ENCODE data around the gene SLX4.

Gene SLX4

DNA sequence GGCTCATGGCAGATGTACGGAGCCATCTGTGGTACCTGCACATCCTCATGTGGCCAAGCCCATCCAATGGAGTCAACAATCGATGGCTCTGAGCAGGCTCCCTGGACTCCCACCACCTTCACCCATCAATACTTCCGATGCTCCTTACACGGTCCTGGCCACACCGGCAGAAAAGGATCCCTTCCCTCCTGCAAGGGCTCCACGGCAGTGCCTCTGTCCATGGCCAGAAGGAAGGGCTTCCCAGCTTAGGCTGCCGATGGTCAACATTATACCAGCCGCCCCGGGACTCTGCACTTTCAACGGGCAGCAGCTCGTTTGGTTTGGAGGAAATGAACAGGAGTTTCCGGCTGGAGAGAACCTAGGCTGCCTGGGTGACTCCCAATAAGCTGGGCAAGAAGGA, 13.2 kb downstream of the SLX4 start:
- no peak for DNase-seq (ENCODE audit: low read depth)

DNA sequence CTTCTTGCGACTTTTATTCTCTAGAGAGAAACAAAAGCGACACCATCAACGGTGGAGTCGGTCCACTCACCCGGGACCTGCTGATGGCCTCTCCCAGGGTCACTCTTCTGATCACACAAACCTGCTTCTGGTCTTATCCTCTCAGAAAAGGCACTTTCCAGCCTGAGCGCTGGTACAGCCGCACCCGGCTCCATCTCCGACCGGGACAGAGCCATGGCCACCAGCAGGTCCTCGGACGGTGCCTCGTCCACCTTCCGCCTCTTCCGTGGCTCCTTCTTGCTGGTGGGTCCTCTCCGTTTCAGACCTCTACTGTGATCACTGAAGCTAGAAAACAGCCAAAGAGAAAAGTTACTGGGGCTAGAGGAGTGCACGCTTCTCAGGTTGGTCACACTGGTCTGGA, 13.7 kb downstream of the SLX4 start:
- no peak for DNase-seq (ENCODE audit: low read depth)

DNA sequence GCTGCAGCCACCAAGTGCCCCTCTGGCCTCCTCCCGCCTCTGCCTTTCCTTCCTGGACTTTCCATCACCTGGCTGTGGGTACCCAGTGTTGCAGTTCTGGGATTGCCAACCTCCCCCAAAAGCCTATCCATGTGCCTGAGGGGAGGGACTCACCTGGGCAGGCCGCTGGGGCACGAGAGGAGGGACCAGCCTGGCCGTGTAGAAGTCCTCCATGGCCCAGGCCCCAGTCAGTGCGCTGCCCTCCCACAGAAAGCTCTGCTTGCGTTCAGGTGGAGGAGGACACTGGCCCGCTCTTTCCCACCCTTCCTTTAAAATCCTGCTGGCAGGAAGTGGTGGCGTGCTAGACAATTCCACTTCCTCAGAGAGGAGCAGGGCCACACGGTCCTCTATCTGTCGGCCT, 14.2 kb downstream of the SLX4 start:
- DNase-seq (ENCODE audit: low read depth) = no peak

DNA sequence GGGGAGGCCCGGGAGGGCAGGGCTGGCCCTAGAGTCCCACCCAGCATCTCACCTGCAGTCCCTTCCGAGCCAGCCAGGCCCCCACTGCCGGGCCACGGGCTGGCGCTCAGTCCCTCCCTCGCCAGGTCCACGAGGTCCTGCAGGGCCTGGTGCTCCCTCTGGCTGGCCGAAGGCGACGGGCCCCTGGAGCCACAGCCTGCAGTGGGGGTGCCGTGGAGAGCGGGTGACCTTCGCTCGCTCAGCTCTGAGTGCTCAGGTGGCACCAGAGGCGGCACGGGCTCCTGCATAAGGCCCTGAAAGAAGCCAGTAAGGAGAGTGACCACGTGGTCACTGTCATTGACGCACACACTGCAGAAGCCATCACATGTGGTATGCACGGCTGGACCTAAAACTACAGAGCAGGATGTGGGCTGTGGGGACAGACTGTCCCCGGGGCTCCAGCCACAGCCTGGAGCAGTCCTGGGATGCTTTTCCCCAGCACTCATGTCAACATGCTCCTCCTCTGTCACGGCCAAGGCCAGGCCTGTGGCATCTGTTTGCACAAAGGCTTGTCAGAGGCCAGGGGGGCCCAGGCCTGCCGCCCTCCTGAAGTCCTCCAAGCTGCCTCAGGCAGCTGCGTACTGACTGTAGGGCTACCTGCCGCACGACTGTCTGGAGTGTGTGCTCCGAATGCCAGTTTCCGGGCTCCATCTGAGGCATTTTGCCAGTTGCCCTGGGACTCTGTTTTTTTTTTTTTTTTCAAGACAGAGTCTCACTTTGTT, 15.1 kb downstream of the SLX4 start:
- no peak for DNase-seq (ENCODE audit: low read depth)

- no peak for DNase-seq (ENCODE audit: low read depth)
These were observed 15.8 kb downstream of the SLX4 start for GRCh38 chr16:3595521-3596021.

DNA sequence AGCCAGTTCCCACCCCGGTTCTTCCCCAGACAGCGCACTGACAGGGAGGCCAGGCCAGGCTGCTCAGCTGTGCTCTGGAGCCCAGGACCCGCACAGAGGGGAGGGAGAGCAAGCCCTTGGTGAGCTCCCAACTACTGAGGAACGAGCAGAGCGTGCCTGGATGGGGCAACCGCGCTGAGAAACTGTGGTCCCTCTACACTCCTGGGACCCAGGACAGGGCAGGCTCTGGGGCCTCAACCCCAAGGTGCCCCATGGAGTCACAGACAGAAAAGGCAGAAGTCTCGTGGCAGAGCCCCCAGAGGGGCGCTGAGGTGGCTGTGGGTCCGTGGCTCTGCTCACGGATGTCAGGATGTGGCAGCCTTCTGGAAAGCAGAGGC, 16.3 kb downstream of the SLX4 start:
- no peak for DNase-seq (ENCODE audit: low read depth)

DNA sequence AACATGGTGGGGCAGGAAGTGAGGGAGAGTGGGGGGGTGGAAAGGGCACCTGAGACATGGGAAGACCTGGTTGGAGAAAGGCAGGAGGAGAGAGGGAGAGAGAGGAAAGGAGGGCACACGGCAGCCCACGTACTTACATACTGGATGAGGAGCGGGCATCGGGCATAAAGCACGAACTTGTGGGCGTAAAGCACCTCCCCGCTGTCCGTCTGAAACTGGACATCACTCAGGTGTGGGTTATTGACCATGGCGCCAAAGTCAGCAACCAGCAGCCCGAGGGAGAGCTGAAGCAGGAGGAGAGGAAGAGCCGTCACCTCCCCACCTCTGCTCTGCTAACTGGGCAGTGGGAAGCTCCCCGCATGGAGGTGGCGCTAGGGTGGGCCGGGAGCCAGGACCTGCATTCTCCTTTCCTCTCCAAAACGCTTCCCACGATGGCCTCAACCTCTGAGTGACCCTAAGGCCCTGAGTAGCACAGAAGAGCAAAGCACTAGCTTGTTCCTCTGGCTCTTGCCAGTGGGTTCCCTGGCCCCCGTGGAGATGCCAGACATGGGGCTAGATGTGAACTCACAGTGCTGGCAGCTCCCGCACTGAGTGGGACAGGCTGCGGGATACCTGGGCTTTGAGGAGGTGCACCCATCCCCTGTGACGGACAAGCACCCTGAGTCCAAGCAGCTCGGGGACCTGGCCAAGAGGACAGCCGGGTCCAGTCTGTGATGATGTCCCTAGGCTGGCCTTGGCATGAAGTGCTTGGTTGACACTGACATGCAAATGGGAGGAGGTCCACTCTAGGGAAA, 16.9 kb downstream of the SLX4 start:
- no peak for DNase-seq (ENCODE audit: low read depth)

GRCh38 chr16:3592559-3592958, 18.8 kb downstream of the SLX4 start:
- no peak for DNase-seq (ENCODE audit: low read depth)

DNA sequence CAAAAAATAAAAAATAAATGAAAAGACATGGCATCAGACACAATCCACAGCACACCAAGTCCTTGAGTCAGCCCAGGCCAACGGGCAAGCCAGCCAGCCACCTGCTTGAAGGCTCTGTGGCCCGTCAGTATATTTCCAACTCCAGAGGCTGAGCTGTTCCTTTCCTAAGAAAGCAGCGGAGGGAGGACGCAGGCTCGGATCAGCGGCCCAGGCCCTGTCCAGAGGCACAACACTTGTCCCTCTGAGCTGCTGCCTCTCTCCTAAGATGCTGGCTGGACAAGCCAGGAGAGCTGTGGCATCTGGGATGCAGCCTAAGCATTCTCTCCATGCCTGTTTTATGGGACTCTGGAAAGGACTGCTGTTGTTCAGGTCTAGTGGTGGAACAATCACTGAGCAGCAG, 19.4 kb downstream of the SLX4 start:
- DNase-seq (ENCODE audit: low read depth) = no peak

- DNase-seq (ENCODE audit: low read depth) = no peak
These were observed 20.0 kb downstream of the SLX4 start for GRCh38 chr16:3591436-3591803.

DNA sequence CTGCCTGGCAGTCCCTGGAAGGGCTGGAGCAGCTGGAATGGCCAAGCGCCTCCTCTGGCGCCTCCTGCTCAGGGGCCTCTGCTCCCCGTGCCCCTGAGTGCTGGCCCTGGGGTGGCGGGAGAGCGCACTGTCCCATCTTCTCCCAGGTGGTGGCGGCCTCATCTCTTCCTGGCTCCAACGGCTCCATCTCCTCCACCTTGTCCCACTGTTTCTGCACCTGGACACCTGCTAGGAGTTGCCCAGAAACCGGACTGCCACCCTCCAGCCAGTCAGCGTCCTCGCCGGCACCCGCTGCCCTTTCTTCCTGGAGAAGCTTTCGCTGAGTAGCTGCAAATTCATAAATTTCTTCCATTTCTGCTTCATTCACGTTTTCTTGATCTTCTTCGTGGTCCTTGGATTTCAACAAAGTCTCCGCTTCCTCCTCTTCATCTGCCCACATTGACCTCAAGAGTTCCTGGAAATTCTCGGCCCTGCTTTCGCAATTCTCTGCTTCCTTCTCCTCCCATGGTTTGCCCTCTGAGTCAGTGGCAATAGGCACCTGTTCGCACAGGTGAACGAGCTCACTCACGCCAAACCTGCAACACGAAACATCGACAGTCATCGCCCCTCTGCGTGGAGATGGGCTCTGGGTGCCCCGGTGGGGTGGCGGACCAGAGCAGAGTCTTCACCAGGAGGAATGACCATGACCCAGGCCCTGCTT, 20.5 kb downstream of the SLX4 start:
- no peak for DNase-seq (ENCODE audit: low read depth)

- DNase-seq (ENCODE audit: low read depth) = no peak
These were observed 21.3 kb downstream of the SLX4 start for GRCh38 chr16:3589991-3590701.

GRCh38 chr16:3589441-3589921, 21.9 kb downstream of the SLX4 start:
- DNase-seq (ENCODE audit: low read depth) = no peak

DNA sequence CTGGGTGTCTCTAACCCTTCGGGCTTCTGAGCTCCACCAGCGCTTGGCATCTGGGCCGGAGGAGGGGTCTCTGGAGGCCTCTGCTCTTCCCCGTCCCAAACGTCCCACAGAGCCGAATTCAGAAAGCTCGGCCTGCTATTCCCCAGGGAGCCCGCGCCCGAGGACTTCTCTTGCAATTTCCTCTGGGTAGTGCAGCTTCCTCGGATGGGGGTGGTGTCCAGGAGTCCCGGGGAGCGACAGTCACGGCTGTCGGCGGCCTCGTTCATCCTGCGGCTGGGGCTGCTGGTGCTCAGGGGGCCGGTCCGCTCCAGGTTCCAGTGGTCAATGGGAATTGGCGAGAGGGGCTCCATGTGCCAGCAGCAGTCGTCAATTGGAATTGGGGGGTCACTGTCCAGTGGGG, 22.4 kb downstream of the SLX4 start:
- no peak for DNase-seq (ENCODE audit: low read depth)

DNA sequence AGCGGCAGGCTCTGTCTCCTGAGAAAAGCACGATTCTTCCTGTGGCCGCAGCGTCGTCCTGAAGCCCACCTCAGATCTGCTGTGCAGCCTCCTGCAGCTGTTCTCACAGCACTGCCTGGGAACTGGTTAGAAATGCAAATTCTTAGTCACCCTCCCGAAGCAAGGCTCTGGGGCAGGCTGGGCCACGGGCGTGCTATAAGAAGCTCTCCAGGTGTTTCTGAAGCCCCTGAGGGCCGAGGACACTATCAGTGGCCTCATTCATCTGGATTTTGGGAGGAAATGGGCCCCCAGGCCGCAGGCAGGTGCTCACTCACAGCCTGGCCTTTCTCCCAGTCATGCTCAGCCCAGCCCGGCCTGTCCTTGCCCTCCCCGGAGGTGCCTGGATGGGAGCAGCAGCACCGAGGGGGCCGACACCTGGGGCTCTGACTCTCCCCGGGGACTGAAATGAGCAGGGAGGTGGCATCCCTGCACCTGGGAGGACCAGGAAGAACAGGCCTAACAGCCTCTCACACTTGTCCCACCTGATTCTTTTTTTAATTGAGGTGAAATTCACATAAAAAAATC, 23.8 kb downstream of the SLX4 start:
- no peak for DNase-seq (ENCODE audit: low read depth)

- DNase-seq (ENCODE audit: low read depth) = no peak
These were observed 27.0 kb downstream of the SLX4 start for GRCh38 chr16:3584412-3584811.

GRCh38 chr16:3583303-3584038, 27.9 kb downstream of the SLX4 start:
- no peak for DNase-seq (ENCODE audit: low read depth)

DNA sequence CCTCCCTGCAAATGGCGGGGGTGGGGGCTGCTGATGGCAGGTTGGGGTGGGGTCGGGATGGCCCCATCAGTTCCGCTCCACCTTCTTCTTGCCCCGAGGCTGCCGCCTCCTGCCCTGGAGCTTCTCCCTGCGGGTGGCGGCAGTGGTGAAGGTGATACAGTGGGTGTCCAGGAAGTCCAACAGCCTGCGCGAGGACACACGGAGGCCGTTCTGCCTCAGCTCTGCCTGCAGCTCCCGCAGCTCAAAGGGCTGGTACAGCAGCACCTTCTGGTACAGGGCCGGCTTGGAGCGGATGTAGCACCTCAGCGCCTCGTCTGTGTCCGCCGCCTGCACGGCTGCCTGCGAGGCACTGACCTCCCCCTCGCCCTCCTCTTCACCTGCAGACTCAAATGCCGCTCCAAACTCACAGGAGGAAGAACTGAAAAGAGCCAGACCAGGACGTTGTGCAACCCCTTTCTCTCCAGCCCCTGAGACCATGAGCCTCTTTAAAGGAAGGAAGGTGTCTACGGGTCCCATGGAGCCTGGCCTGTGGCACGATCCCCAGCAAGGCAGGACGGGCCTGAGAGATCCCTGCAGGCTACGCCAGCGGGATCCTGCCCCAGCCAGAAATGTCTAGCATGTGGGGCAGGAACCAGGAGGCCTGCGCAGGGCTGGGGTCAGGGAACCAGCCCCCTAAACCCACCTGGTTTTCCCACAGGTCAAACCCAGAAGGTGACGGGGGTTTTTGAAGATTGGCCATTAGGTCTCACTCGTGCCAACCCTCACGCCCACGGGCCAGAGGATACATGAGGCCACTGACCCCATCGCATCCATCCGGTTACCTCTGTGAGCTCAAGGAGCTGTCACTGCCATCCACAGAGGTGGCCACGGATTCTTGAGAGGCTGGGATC, 28.9 kb downstream of the SLX4 start:
- no peak for DNase-seq (ENCODE audit: low read depth)

DNA sequence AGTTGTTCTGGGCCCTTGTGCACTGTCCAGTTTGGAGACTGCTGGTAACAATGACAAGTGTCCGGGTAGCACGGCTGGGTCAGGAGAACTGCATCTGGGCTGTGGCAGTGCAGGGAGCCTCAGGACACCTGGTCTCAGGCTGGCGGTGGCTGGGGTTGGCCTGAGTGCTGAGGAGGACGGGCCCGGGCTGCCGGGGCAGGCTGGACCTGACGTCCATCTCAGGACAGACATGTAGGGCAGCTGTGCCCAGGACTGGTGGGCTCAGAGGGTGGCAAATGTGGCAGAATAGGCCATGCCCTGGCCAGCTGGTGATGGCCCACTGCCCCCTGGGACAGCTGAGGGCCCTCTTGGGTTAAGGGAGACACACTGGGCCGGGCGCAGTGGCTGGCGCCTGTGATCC, 30.0 kb downstream of the SLX4 start:
- no peak for DNase-seq (ENCODE audit: low read depth)

GRCh38 chr16:3580686-3581085, 30.7 kb downstream of the SLX4 start:
- no peak for DNase-seq (ENCODE audit: low read depth)
